ENCODE results near the gene TBC1D8. TPM values are rescaled to one million over a fixed set of nuclear protein-coding genes. Genes with fewer than 3 reads are reported as not detected.
A peak's percentile ranks its signal among the peaks of the same experiment; 100 is the strongest.

The TBC1D8 gene
- total and polyA plus RNA-seq, 2 experiments from 2014 or later = 18.0 to 36.9 TPM

DNA sequence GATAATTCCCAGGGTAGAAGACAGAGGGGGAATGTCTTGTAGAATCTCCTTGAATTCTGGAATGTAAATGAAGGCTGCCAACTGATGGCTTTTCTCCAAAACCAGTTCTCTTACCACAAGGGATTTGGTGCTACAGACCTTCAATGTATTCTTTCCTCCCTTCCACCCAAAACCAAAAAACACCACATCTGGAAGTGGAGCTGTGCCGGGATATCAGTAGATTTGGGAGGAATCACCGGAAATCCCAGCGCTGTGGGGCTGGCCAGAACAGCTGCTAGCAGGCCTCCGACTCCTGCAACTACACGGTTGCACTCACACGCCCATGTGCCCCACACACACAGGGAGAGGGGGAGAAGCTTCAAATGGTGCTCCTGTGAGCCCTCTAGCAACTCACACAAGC lies 103.4 kb downstream of the TBC1D8 start:
- Histone ChIP-seq H3K4me3 (no peak overlapping the region), H3K36me3 (ENCODE audit: insufficient read depth) (peaks cover 7% of the 10 kb centered on the region; the same call in 1 of the 2 replicates), H3K27ac (ENCODE audit: low read depth) (no peak overlapping the region), H3K27me3 (ENCODE audit: insufficient read depth) (no peaks in the 10 kb centered on the region), H3K79me2 (replicated peaks; ENCODE audit: insufficient read depth) (no peaks in the 10 kb centered on the region), H4K20me1 (replicated peaks; ENCODE audit: insufficient read depth) (no peaks in the 10 kb centered on the region; the same call in 1 of the 2 replicates), H3F3A (replicated peaks; ENCODE audit: low read depth) (no peaks in the 10 kb centered on the region), H2AFZ (no peak overlapping the region), H3K4me2 (no peak overlapping the region), H3K9me2 (ENCODE audit: insufficient read depth) (no peaks in the 10 kb centered on the region), H3K4me1 (ENCODE audit: insufficient read depth) (peaks cover 6% of the 10 kb centered on the region; the same call in 1 of the 2 replicates)
- H3K36me3 Mint-ChIP-seq (ENCODE audit: low read depth) = peaks cover 45% of the 10 kb centered on the region
- no peak overlapping the region for H3K4me3 Mint-ChIP-seq
- no peak for TF ChIP-seq JUNB (IDR thresholded peaks at IDR 0.05; ENCODE audit: unreplicated experiment)
- TF ChIP-seq ZNF114 (CRISPR knock-in tag; IDR thresholded peaks at IDR 0.05) = no peak
- no peak for TF ChIP-seq NANOG (IDR thresholded peaks at IDR 0.05; ENCODE audit: borderline replicate concordance)
- no peak for TF ChIP-seq EZH2 (IDR thresholded peaks at IDR 0.05; ENCODE audit: low read depth, unreplicated experiment)
- TF ChIP-seq ZNF331 (CRISPR knock-in tag; IDR thresholded peaks at IDR 0.05; ENCODE audit: low read depth) = no peak
- TF ChIP-seq, protein P1, sequence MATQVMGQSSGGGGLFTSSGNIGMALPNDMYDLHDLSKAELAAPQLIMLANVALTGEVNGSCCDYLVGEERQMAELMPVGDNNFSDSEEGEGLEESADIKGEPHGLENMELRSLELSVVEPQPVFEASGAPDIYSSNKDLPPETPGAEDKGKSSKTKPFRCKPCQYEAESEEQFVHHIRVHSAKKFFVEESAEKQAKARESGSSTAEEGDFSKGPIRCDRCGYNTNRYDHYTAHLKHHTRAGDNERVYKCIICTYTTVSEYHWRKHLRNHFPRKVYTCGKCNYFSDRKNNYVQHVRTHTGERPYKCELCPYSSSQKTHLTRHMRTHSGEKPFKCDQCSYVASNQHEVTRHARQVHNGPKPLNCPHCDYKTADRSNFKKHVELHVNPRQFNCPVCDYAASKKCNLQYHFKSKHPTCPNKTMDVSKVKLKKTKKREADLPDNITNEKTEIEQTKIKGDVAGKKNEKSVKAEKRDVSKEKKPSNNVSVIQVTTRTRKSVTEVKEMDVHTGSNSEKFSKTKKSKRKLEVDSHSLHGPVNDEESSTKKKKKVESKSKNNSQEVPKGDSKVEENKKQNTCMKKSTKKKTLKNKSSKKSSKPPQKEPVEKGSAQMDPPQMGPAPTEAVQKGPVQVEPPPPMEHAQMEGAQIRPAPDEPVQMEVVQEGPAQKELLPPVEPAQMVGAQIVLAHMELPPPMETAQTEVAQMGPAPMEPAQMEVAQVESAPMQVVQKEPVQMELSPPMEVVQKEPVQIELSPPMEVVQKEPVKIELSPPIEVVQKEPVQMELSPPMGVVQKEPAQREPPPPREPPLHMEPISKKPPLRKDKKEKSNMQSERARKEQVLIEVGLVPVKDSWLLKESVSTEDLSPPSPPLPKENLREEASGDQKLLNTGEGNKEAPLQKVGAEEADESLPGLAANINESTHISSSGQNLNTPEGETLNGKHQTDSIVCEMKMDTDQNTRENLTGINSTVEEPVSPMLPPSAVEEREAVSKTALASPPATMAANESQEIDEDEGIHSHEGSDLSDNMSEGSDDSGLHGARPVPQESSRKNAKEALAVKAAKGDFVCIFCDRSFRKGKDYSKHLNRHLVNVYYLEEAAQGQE (IDR thresholded peaks at IDR 0.05; ENCODE audit: unreplicated experiment) = no peak
- TF ChIP-seq EZH2phosphoT487 (IDR thresholded peaks at IDR 0.05; ENCODE audit: unreplicated experiment) = no peak
- TF ChIP-seq CREB1 (CRISPR knock-in tag; IDR thresholded peaks at IDR 0.05; ENCODE audit: low read depth) = no peak
- peaks cover 9% of the 10 kb centered on the region for H3K27me3 Mint-ChIP-seq (ENCODE audit: insufficient read depth, low read depth, poor library complexity)
- ATAC-seq = no peak
- peak overlapping the region; percentile 36; the same call in 1 of the 2 replicates for H3K27ac Mint-ChIP-seq
- peaks cover 32% of the 10 kb centered on the region for H3K4me1 Mint-ChIP-seq
- H3K9me3 Mint-ChIP-seq = no peaks in the 10 kb centered on the region
- no peak for DNase-seq (ENCODE audit: low spot score)

DNA sequence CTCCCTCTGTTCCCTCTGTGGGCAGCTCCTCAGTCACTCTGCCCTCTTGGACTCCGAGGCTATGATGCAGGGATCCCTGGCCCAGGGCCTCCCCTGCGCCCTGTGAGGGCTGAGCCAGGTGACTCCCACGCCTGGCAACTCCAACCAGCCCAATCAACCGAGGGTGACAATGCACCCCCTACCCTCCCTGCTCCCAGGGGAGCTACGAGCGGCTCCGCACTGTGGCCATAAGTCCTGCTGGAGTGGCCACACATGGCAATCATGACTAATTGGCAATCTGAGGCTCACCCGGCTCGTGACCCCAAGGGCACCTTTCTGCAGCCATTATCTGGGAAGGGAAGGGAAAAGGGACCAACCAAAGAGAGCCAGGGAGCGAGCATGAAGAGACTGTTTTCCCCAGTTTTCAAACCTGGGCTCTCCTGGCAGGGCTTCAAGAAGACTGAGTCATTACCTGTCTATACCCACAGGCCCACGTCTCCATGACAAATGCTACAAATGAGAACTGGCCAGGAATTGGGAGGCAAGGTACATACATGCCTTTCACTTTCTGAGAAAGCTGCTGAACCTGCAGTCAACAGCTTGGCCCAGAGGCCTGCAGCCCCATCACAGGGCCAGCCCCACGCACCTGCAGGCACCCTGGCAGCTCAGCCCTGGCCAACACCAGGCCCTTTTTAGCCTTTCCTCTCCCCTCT lies 104.0 kb downstream of the TBC1D8 start:
- H3K4me1 Mint-ChIP-seq = peaks cover 29% of the 10 kb centered on the region
- no peaks in the 10 kb centered on the region for H3K9me3 Mint-ChIP-seq
- Histone ChIP-seq H3K27me3 (ENCODE audit: insufficient read depth) (no peaks in the 10 kb centered on the region), H3K4me1 (ENCODE audit: insufficient read depth) (peaks cover 4% of the 10 kb centered on the region; the same call in 1 of the 2 replicates), H4K20me1 (replicated peaks; ENCODE audit: insufficient read depth) (no peaks in the 10 kb centered on the region), H3K36me3 (ENCODE audit: insufficient read depth) (peaks cover 7% of the 10 kb centered on the region; the same call in 1 of the 2 replicates), H3K4me3 (no peak overlapping the region), H3K79me2 (replicated peaks; ENCODE audit: insufficient read depth) (no peaks in the 10 kb centered on the region), H3K9me2 (ENCODE audit: insufficient read depth) (no peaks in the 10 kb centered on the region), H2AFZ (no peak overlapping the region), H3K27ac (ENCODE audit: low read depth) (no peak overlapping the region), H3K4me2 (no peak overlapping the region), H3F3A (replicated peaks; ENCODE audit: low read depth) (no peaks in the 10 kb centered on the region)
- TF ChIP-seq NANOG (IDR thresholded peaks at IDR 0.05; ENCODE audit: borderline replicate concordance) = no peak
- no peak for TF ChIP-seq ZNF331 (CRISPR knock-in tag; IDR thresholded peaks at IDR 0.05; ENCODE audit: low read depth)
- TF ChIP-seq, protein P2, sequence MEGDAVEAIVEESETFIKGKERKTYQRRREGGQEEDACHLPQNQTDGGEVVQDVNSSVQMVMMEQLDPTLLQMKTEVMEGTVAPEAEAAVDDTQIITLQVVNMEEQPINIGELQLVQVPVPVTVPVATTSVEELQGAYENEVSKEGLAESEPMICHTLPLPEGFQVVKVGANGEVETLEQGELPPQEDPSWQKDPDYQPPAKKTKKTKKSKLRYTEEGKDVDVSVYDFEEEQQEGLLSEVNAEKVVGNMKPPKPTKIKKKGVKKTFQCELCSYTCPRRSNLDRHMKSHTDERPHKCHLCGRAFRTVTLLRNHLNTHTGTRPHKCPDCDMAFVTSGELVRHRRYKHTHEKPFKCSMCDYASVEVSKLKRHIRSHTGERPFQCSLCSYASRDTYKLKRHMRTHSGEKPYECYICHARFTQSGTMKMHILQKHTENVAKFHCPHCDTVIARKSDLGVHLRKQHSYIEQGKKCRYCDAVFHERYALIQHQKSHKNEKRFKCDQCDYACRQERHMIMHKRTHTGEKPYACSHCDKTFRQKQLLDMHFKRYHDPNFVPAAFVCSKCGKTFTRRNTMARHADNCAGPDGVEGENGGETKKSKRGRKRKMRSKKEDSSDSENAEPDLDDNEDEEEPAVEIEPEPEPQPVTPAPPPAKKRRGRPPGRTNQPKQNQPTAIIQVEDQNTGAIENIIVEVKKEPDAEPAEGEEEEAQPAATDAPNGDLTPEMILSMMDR (conservative IDR thresholded peaks at IDR 0.05; ENCODE audit: low read depth in 2 of 2) = no peak
- TF ChIP-seq ZNF114 (CRISPR knock-in tag; IDR thresholded peaks at IDR 0.05) = no peak
- TF ChIP-seq, protein P1 (IDR thresholded peaks at IDR 0.05; ENCODE audit: unreplicated experiment) = no peak
- no peak for TF ChIP-seq JUNB (IDR thresholded peaks at IDR 0.05; ENCODE audit: unreplicated experiment)
- H3K36me3 Mint-ChIP-seq (ENCODE audit: low read depth) = peaks cover 42% of the 10 kb centered on the region
- H3K27me3 Mint-ChIP-seq (ENCODE audit: insufficient read depth, low read depth, poor library complexity) = peaks cover 9% of the 10 kb centered on the region
- DNase-seq (ENCODE audit: low spot score) (no peak), ATAC-seq (peak; percentile 49)
- no peak overlapping the region for H3K4me3 Mint-ChIP-seq
- no peak overlapping the region; the same call in 1 of the 2 replicates for H3K27ac Mint-ChIP-seq

Measured in GM23338 (cell line).